NCI-H2081 treated with DMSO at 0.1 percent for 48 hours (cell line): Measurements from ENCODE around the gene ARCN1.
"Not testable (repeated sequence)": the region's sequence is repeated elsewhere in the genome, so short reads cannot be mapped to it uniquely, and the experiment has no call there.

Source experiments
- DNase-seq: peaks from one replicate; lab custom pipeline; 2025; lab: John Stamatoyannopoulos, UW

The ARCN1 gene

GRCh38 chr11:118544647-118545010 is 27.6 kb upstream of the ARCN1 start:
- DNase-seq, result no peak

GRCh38 chr11:118545533-118545932 is 26.7 kb upstream of the ARCN1 start:
- DNase-seq, result no peak

- no peak for DNase-seq
Observed at GRCh38 chr11:118547132-118547531, 25.1 kb upstream of the ARCN1 start.

GRCh38 chr11:118552341-118552740 is 19.9 kb upstream of the ARCN1 start:
- DNase-seq, result no peak

- no peak for DNase-seq
Observed at GRCh38 chr11:118560806-118561205, 11.4 kb upstream of the ARCN1 start.

- no peak for DNase-seq
Observed at GRCh38 chr11:118565051-118565450, 7.2 kb upstream of the ARCN1 start.

GRCh38 chr11:118569670-118570069 is 2.5 kb upstream of the ARCN1 start:
- no peak for DNase-seq

- DNase-seq, result no peak
Observed at GRCh38 chr11:118570787-118571186, 1.4 kb upstream of the ARCN1 start.

GRCh38 chr11:118571701-118572060 is 528 bp upstream of the ARCN1 start:
- not testable (repeated sequence) for DNase-seq

GRCh38 chr11:118572981-118573550 is 857 bp downstream of the ARCN1 start:
- no peak for DNase-seq

- no peak for DNase-seq
Observed at GRCh38 chr11:118574636-118575035, 2.4 kb downstream of the ARCN1 start.

- not testable (repeated sequence) for DNase-seq
Observed at GRCh38 chr11:118577995-118578394, 5.8 kb downstream of the ARCN1 start.

GRCh38 chr11:118581057-118581456 is 8.8 kb downstream of the ARCN1 start:
- DNase-seq, result peak; percentile 56

GRCh38 chr11:118587952-118588351 is 15.7 kb downstream of the ARCN1 start:
- DNase-seq, result no peak

- DNase-seq, result no peak
Observed at GRCh38 chr11:118592616-118593367, 20.6 kb downstream of the ARCN1 start.

- not testable (repeated sequence) for DNase-seq
Observed at GRCh38 chr11:118594984-118595383, 22.8 kb downstream of the ARCN1 start.

GRCh38 chr11:118596224-118597146 is 24.3 kb downstream of the ARCN1 start:
- DNase-seq, result no peak

- DNase-seq, result no peak
Observed at GRCh38 chr11:118597556-118597955, 25.3 kb downstream of the ARCN1 start.

GRCh38 chr11:118602331-118602730 is 30.1 kb downstream of the ARCN1 start:
- no peak for DNase-seq

GRCh38 chr11:118603709-118604108 is 31.5 kb downstream of the ARCN1 start:
- DNase-seq, result not testable (repeated sequence)

GRCh38 chr11:118604566-118604965 is 32.4 kb downstream of the ARCN1 start:
- no peak for DNase-seq

GRCh38 chr11:118605116-118605867 is 33.1 kb downstream of the ARCN1 start:
- DNase-seq, result no peak
